HG03060 (cell line): Measurements from ENCODE around the gene UCK2.

Experiments
- ATAC-seq: cut with Tn5 transposase; IDR thresholded peaks from one replicate; pipeline ENCODE4 v1.9.1; 2021; ENCODE audit warnings: low read depth, moderate number of reproducible peaks; ENCODE audit not compliant: unreplicated experiment

Gene UCK2

DNA sequence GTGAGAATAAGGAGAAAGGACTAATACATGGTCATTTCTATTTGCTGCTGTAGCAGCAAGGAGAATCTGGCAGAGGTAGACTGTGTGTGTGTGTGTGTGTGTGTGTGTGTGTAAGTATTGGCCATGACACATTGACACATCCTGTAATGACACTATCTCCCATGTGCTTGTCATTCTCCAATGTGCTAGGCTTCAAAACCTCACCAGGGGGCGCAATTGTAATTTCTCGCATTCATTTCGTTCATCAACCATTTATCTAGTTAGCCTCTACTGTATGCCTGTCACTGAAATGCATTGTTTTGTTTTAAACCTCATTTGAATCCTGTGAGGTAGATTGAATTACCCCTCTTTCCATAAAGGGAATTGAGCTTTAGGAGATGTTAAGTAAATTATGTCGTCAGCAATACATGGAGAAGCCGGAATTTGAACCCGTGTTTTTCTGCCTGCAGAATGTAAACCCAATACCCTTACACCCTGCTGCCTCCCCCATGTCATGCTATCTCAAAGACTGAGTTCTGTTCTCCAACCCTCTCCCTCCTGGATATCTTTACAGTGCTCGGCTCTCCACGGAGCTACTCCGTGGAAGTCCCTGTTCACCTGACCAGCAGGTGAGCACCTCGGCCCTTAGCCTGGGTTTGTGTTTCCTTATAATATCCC is 100.8 kb downstream of the UCK2 start:
- no peak for ATAC-seq

DNA sequence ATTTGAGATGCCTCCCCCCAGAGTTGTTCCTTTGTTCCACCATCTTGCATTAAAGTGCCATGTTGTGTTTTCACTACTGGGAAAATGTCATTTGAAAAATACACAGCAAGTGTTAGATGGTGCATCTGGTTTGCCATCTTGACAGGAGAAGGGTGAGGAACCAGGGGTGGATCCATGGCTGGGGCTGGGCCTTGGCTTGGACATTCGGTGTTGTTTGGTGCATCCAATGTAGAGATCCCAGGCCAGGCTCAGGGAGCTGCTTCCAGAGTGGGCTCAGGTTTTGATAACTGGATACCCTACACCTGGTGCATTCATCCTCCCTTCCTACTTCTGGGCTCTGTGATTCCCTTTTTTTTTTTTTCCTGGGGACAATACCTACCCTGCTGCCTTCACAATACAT is 103.5 kb downstream of the UCK2 start:
- ATAC-seq, result no peak

GRCh38 chr1:165933446-165934170 is 106.2 kb downstream of the UCK2 start:
- ATAC-seq, result no peak

DNA sequence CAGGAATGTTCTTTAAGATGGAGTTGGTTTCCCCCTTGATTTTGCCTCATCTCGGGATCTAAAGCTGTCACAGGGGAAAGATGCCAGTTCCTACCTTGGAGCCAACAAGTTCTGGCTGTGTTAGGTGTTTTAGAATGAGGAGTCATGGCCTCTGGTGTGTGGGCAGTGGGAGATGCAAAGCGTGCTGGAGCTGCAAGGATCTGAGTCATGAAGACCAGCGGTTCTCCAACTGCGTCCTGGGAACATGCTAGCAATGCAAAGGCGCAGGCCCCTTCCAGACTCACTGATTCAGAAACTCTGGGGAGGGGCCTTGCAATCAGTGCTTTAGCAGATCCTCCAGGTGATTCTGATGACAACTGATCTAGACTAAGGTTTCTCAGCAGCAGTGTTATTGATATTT is 109.1 kb downstream of the UCK2 start:
- no peak for ATAC-seq

DNA sequence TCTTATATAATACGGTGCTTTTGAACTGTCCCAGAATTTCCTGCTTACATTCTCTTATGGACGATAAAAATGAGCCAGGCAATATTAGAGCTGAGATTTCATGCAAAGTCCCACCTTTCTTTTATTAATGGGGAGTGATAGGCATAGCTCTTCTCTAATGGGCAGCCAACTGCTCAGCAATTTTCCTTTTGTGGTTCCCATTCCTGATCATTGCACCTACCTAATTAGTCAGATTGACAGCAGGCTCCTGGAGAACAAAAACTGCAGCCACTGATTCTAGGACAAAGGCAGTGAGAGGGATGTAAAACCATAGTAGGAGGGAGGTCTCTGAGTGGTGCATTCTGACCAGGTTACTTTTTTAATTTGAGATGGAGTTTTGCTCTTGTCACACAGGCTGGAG is 110.4 kb downstream of the UCK2 start:
- no peak for ATAC-seq

GRCh38 chr1:165938844-165939243 is 111.4 kb downstream of the UCK2 start:
- ATAC-seq, result no peak

DNA sequence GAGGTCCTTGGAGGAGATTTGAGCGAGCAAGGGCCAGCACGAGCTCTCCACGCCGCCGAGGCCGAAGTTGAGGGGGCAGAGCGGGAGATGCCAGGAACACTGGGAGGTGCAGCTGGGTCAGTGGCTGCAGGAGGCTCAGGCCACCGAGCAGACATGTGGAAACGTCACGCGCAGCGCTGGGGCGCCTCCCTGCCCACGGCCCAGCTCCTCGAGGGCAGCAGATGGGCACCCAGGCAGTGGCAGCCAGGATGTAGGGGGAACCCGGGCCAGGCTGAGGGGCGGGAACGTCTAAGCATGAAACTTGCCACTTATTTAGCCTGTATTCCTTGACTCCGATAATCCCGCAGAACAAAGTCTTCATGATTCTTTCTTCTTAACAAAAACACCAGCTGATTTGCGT is 114.1 kb downstream of the UCK2 start:
- no peak for ATAC-seq

DNA sequence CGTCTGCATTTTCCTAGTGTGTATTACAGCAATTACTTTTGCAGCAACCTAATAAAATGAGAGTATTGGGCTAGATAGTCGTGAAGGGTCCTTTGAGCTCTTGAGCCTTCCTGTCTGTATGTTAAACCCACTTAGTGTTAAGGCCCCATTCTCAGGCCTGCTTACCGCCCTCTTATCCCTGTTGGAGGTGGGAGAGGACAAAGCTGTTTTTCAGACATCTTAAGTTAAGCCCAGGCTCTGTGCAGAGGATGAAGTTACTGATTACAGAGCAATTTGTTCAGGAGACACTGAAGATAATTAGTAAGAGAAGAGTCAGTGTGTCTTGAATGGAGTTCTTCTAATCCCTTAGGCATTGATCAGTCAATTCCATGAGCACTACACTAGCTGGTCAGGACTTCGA is 114.6 kb downstream of the UCK2 start:
- no peak for ATAC-seq

DNA sequence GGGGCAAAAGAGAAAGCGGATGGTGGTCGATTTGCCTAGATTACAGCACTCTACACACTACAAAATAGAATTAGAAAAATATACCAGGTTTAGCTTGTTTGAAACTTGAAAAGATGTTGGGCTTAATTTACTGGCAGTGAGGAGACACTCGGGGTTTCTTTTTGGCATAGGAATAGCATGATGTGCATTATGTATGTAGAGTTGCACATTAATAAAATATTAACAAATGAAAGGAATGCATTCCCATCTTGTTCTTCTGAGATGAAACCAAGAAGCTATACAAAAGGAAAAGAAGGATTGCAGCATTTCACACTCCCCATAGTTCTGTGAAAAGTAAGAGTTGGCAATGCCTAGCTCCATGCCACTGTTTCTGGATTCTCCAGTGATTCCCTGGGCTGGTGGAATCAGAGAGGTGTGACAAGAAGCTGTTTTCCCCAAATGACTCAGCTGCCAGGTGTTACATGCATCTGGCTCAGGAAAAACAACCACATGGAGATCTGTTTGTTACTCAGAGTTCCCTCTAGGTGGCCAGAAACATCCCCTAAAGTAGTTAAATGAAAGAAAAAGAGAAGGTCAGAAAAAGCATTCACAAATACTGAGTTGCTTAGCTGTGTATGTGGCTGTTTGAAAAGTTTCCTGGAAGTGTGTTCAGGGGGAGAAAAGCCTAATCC is 115.6 kb downstream of the UCK2 start:
- ATAC-seq, result no peak

- no peak for ATAC-seq
These were observed 118.5 kb downstream of the UCK2 start for GRCh38 chr1:165945911-165946310.

DNA sequence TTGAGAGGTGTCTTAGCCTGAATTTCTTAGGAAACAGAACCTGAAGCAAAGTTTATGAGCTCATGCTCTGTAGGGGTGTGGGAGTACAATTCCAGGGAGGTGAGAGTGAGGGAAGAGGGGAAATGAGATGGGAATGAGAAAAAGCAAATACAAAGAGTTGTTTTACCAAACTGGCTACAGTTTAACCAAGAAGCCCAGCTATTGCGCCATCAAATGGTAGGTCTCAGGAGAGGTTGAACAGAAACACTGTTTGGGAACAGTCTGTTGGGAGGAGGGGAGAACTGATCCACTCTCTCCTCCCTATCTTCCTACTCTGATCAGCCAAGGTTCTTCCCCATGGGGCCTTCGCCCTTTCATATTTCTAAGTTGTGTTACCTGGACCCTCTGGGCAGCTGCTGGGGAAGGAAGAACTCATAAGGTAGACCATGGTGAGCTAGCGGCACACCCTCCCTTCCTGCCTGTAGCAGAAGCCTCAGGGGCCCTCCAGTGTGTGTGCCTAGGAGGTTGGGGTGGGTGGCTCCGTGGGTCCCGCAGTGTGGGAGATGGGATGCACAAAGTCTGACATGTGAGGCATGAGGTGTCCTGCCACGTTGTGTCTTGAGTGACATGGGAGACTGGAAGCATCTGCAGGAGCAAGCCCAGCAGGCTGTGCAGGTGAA is 120.5 kb downstream of the UCK2 start:
- ATAC-seq, result no peak

DNA sequence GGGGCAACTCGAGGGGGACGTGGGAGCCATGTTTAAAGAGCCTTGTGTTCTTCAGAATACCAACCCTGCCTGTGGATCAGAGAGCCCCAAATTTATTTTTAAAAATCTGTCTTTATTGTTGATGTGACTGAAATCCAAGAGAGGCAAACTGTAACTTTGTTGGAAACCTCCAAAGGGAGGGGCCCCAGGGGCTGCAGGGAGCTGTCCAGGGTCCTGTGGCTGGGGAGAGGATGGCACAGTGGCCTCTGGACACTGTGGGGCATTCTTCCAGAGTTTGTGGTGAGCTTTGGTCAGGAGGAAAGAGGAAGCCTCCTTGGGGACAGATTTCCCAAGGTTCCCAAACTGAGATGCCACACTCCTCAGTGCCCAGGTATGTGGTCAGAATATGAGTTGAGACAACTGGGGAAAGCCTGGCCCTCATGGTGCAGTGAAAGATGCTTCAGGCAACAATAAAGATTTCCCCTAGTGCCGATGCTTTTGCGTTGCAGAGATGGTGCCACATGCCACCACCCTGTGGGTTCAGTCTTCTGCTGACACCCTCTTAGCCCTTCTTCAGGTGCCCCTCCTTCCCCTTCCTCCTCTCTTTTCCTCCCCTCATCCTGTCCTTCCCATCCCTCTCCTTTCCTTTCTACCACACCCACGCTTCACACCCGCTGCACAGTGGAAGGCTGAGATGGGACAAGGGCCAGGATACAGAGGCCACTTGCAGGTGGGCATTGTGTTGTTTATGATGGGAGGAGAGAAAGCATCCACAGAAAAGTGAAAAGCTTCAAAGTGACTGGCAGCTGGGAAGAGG is 122.1 kb downstream of the UCK2 start:
- no peak for ATAC-seq

DNA sequence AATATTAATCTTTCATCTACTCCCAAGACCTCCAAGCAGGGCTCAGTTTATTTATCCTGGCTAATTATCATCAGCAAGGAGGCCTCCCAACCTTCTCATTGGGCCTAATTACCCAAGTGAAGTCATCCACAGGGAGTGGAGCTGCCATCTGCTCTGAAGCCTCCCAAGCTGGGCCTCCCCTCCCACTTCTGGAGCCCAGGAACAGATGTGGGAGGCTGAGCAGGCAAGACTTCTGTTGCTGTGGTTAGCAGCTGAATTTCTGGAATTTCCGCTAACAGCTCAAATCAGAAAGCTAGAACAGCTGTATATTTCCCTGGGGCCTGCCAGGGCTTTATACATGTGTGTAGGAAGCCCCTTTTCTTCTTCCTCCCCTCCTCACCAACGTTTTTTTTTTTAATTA is 127.5 kb downstream of the UCK2 start:
- ATAC-seq, result no peak

DNA sequence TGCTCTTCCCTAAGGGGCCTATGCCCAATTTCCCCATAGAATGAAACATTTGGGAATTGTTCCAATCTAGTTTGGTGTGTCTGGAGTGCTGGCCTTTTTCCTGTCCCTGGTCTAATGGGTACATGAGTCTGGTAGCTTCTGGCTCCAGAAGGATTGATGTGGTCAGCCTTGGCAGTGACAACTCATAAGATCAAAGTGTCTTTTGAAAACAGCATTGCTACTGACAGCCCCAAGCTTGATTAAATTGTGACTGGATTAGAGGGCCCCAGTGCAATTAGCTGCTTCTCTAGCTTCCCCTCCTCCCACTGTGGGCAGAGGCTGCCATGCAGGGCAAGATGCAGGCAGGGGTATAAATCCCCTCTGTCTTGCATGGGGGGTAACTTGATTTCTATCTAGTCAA is 130.9 kb downstream of the UCK2 start:
- no peak for ATAC-seq

- ATAC-seq, result no peak
These were observed 132.7 kb downstream of the UCK2 start for GRCh38 chr1:165960136-165960535.

GRCh38 chr1:165960881-165961280 is 133.5 kb downstream of the UCK2 start:
- no peak for ATAC-seq
